GM19035 (cell line): Measurements from ENCODE around the gene SLC12A4.
"Not testable (repeated sequence)": the region's sequence is repeated elsewhere in the genome, so short reads cannot be mapped to it uniquely, and the experiment has no call there.

Experiments used
- ATAC-seq: cut with Tn5 transposase; IDR thresholded peaks from one replicate; pipeline ENCODE4 v1.9.1; 2021; ENCODE audit not compliant: unreplicated experiment

Gene SLC12A4

GRCh38 chr16:67928561-67929364, 39.7 kb downstream of the SLC12A4 start:
- no peak for ATAC-seq

GRCh38 chr16:67928147-67928546, 40.3 kb downstream of the SLC12A4 start:
- ATAC-seq: no peak

GRCh38 chr16:67927131-67927941, 41.1 kb downstream of the SLC12A4 start:
- ATAC-seq: no peak

GRCh38 chr16:67926181-67926750, 42.2 kb downstream of the SLC12A4 start:
- ATAC-seq: no peak

GRCh38 chr16:67924140-67924906, 44.1 kb downstream of the SLC12A4 start:
- ATAC-seq: no peak

- no peak for ATAC-seq
Measured at GRCh38 chr16:67923414-67924116, 44.9 kb downstream of the SLC12A4 start.

GRCh38 chr16:67922740-67923139, 45.7 kb downstream of the SLC12A4 start:
- no peak for ATAC-seq

GRCh38 chr16:67922221-67922620, 46.2 kb downstream of the SLC12A4 start:
- no peak for ATAC-seq

- ATAC-seq: no peak
Measured at GRCh38 chr16:67919622-67920221, 48.7 kb downstream of the SLC12A4 start.

- no peak for ATAC-seq
Measured at GRCh38 chr16:67917852-67918236, 50.6 kb downstream of the SLC12A4 start.

GRCh38 chr16:67917140-67917851, 51.1 kb downstream of the SLC12A4 start:
- no peak for ATAC-seq

- no peak for ATAC-seq
Measured at GRCh38 chr16:67915831-67916723, 52.4 kb downstream of the SLC12A4 start.

GRCh38 chr16:67915496-67915769, 53.0 kb downstream of the SLC12A4 start:
- ATAC-seq: not testable (repeated sequence)

- no peak for ATAC-seq
Measured at GRCh38 chr16:67914758-67915495, 53.5 kb downstream of the SLC12A4 start.

GRCh38 chr16:67910158-67910557, 58.3 kb downstream of the SLC12A4 start:
- no peak for ATAC-seq

GRCh38 chr16:67909056-67909742, 59.2 kb downstream of the SLC12A4 start:
- no peak for ATAC-seq

- ATAC-seq: no peak
Measured at GRCh38 chr16:67907397-67908180, 60.8 kb downstream of the SLC12A4 start.
